CD4-positive, alpha-beta T cell treated with Interferon alpha-2 for 1 hour (primary cell): ENCODE measurements around the gene EPB41.
"Not testable (repeated sequence)": the region's sequence is repeated elsewhere in the genome, so short reads cannot be mapped to it uniquely, and the experiment has no call there.

Source experiments
- DNase-seq, 2 donors: peaks; one replicate each; pipeline ENCODE4 v3.0.0-alpha.2; 2020 to 2022

EPB41 gene

GRCh38 chr1:29056256-29056655, 141.9 kb downstream of the EPB41 start:
- no peak for DNase-seq

GRCh38 chr1:29057700-29058099, 143.3 kb downstream of the EPB41 start:
- no peak for DNase-seq

GRCh38 chr1:29062157-29062942, 148.0 kb downstream of the EPB41 start:
- DNase-seq = no peak

- DNase-seq = no peak
Observed at GRCh38 chr1:29064064-29064463, 149.7 kb downstream of the EPB41 start.

GRCh38 chr1:29077155-29077554, 162.8 kb downstream of the EPB41 start:
- no peak for DNase-seq

GRCh38 chr1:29079916-29080629, 165.7 kb downstream of the EPB41 start:
- not testable (repeated sequence) for DNase-seq

- DNase-seq = no peak
Observed at GRCh38 chr1:29081201-29081600, 166.8 kb downstream of the EPB41 start.

GRCh38 chr1:29082519-29082918, 168.2 kb downstream of the EPB41 start:
- DNase-seq = no peak

GRCh38 chr1:29083317-29084195, 169.2 kb downstream of the EPB41 start:
- DNase-seq = no peak

GRCh38 chr1:29084196-29084521, 169.8 kb downstream of the EPB41 start:
- no peak for DNase-seq

- no peak for DNase-seq
Observed at GRCh38 chr1:29090937-29091618, 176.7 kb downstream of the EPB41 start.

GRCh38 chr1:29092704-29093103, 178.3 kb downstream of the EPB41 start:
- DNase-seq = not testable (repeated sequence)

- DNase-seq = no peak
Observed at GRCh38 chr1:29094433-29094832, 180.1 kb downstream of the EPB41 start.

- no peak for DNase-seq
Observed at GRCh38 chr1:29094954-29095353, 180.6 kb downstream of the EPB41 start.

GRCh38 chr1:29096231-29096886, 182.0 kb downstream of the EPB41 start:
- DNase-seq = no peak

- DNase-seq = no peak
Observed at GRCh38 chr1:29099286-29099685, 184.9 kb downstream of the EPB41 start.

GRCh38 chr1:29100487-29100886, 186.1 kb downstream of the EPB41 start:
- no peak for DNase-seq

GRCh38 chr1:29105822-29106221, 191.5 kb downstream of the EPB41 start:
- no peak for DNase-seq

- not testable (repeated sequence) for DNase-seq
Observed at GRCh38 chr1:29108041-29108440, 193.7 kb downstream of the EPB41 start.

GRCh38 chr1:29112705-29113412, 198.5 kb downstream of the EPB41 start:
- no peak for DNase-seq

GRCh38 chr1:29113413-29114117, 199.2 kb downstream of the EPB41 start:
- no peak for DNase-seq
